Measurements from ENCODE around the gene ATXN1.

DNA sequence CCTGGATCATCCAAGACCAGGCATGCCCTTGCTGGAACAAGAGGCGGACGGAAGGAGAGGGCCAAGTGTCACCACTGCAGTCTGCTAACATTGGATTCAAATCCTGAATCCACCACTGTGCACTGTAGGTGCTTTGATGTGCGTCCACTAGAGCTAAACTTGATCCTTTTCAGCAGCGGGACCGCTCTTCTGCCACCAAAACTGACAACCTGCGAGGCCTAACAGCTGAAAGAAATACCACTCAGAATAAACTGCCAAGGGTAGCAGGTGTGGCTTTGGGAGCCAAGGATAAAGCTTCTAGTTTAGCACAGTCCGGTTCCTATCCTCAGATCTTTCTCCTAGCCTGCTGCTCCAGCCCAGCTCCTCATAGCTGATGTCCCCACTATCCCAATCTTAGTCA is 108.0 kb downstream of the ATXN1 start:
- TF ChIP-seq, protein P1, sequence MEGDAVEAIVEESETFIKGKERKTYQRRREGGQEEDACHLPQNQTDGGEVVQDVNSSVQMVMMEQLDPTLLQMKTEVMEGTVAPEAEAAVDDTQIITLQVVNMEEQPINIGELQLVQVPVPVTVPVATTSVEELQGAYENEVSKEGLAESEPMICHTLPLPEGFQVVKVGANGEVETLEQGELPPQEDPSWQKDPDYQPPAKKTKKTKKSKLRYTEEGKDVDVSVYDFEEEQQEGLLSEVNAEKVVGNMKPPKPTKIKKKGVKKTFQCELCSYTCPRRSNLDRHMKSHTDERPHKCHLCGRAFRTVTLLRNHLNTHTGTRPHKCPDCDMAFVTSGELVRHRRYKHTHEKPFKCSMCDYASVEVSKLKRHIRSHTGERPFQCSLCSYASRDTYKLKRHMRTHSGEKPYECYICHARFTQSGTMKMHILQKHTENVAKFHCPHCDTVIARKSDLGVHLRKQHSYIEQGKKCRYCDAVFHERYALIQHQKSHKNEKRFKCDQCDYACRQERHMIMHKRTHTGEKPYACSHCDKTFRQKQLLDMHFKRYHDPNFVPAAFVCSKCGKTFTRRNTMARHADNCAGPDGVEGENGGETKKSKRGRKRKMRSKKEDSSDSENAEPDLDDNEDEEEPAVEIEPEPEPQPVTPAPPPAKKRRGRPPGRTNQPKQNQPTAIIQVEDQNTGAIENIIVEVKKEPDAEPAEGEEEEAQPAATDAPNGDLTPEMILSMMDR (tag by site-specific recombination; IDR thresholded peaks at IDR 0.05), result no peak
- TF ChIP-seq ZNF274 (IDR thresholded peaks at IDR 0.05; ENCODE audit: low read length) (no peak), ZNF274 (tag by site-specific recombination; IDR thresholded peaks at IDR 0.05; ENCODE audit: borderline replicate concordance) (no peak), HOXC10 (CRISPR knock-in tag; IDR thresholded peaks at IDR 0.05) (no peak), ZFP41 (tag by site-specific recombination; IDR thresholded peaks at IDR 0.05; ENCODE audit: borderline replicate concordance) (no peak), KLF7 (tag by site-specific recombination; IDR thresholded peaks at IDR 0.05; ENCODE audit: borderline replicate concordance) (no peak)
- TF ChIP-seq, protein P2, sequence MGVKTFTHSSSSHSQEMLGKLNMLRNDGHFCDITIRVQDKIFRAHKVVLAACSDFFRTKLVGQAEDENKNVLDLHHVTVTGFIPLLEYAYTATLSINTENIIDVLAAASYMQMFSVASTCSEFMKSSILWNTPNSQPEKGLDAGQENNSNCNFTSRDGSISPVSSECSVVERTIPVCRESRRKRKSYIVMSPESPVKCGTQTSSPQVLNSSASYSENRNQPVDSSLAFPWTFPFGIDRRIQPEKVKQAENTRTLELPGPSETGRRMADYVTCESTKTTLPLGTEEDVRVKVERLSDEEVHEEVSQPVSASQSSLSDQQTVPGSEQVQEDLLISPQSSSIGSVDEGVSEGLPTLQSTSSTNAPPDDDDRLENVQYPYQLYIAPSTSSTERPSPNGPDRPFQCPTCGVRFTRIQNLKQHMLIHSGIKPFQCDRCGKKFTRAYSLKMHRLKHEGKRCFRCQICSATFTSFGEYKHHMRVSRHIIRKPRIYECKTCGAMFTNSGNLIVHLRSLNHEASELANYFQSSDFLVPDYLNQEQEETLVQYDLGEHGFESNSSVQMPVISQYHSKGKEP (tag by site-specific recombination; IDR thresholded peaks at IDR 0.05), result no peak
